ENCODE data around the gene NUP85.
"Not testable (repeated sequence)": the region's sequence is repeated elsewhere in the genome, so short reads cannot be mapped to it uniquely, and the experiment has no call there.

NUP85 gene

DNA sequence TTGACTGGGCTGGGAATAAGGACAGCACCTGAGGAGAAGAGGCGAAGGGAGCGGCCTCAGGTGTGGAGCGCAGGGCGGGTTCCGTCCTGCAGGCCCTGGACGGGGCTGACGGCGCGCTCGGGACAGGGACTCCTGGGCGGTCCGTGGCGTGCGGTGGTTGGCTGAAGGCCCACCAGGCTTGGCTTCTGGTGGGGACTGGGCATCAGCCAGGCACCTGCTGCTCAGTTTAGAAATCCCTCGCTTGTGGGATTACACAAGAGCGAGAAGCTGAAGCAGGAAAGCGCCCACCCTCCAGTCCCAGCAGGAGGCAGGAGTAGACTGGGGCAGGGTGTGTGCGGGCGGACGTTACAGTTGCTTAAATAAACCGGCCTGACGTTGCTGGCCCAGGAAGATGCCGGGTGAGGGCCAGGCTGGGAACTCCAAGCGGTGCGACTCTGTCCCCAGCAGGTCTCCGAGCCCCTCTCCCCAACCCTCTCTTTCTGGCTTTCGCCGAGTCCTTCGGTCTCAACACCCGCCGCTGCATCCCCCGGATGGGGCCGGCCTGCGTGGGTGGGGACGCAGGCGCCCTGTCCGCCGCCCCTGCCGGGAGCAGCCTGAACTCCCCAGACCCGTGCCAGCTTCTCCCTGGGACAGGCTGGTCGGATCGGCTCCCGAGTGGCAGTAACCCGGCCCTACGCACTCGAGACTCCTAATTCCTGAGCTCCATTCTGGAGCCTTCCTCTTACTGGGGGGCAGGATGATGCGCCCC is 64.9 kb downstream of the NUP85 start:
- DNase-seq, result peak; percentile 68

DNA sequence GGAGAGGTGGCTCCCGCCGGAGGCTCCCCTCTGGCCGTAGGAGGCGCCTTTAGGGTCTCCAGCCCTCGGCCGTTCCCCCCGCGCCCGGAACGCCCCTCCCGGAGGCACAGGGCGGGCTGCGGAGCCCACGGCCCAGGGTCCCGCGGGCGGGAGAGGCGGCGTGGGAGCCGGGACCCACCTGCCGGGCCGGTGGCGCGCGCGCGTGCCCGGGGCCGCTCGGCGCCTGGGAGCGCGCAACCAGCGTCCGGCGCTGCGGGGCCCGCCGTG is 65.4 kb downstream of the NUP85 start, which contains the start of gene MIF4GD:
MIF4GD (minus strand) TSS at position 266 of the 267 bp plus-strand sequence. CDS start 1,036 bp downstream, outside the sequence.
- no peak for DNase-seq

DNA sequence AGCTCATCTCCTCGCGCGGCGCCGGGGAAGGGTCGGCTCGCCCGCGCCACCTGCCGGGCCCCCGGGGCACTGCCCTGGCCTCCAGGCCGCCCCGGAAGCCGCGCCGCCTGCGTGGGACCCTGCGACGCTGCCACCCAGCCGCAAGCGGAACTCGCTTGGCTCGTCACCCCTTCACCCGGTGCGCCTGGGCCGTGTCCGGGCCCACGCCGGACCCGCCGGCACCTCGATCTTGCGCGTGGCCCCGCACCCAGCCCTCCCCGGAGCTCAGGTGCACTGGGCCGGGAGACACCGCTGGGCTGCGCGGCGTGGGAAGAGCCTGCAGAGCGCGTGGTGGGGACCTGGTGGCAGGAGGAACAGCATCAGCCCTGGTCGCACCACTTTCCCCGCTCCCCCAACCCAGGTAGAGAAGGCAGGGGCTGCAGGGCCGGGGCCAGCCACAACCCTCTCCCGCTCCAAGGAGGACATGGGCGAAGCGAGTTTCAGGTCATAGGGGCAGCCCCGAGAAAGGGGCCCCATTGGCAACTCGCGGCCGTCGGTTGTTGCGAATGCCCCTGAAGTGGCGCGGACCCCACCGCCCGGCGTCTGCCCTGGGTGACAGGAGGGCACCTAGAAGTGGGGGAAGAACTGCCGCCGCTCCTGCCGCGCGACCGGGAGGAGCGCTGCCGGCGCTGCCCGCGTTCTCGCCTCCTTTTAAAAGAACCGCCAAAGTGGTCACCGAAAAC is 65.9 kb downstream of the NUP85 start:
- peak; percentile 60 for DNase-seq

DNA sequence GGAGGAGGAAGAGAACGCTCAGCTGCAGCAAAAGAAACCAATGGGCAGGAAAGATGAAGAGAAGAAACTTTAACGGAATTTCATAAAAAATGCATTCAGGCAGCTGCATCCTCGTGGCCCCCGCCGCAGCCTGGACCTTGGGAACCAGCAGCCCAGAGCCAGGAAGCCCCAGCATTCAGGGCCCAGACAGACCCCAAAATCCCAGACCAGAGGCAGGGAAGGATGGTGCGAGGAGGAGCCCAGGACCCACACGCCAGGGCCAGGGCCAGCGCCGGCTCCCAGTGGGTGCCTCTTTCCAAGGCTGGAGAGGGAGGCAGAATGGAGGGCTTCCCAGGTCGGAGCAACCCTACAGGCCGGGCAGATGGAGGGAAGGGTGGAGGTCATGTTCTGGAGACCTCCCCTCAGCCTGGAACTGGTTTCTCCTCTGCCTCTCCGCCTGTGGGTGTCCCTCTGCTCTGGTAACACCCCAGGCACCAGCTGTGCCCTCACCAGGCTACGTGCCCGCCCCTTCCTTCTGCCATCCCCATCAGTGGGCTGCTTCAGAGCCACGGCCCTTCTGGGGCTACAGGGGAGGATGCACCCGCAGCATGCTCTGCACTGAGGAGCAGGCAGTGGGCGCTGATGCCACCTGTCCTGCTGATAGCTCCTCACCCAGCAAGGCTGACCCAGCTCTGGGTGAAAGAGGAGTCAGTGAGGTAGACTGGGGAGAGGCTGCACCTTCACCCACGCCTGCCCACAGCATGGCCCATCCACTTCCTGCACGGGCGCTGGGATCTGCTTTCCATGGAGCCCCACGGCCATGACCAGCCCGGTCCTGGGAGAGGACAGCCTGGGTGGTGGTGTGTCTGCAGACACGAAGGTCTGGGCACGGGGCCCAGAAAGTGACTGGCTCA is 66.7 kb downstream of the NUP85 start:
- DNase-seq, result no peak

DNA sequence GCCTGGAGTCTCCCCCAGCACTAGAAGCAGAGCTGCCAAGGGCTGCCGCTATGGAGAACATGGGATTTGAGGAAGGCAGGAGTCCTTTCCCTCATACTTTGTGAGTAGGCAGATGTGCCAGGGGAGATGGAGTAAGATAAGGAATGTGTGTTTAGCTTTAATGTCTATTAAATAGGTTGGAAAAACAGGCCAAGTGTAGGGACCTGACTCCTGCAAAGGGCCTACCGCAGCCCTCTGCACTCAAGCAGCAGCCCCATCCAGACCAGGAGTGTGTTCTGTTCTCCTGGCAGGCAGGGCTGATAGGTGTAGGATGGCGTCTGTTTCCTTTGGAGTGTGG is 67.3 kb downstream of the NUP85 start:
- DNase-seq, result no peak

DNA sequence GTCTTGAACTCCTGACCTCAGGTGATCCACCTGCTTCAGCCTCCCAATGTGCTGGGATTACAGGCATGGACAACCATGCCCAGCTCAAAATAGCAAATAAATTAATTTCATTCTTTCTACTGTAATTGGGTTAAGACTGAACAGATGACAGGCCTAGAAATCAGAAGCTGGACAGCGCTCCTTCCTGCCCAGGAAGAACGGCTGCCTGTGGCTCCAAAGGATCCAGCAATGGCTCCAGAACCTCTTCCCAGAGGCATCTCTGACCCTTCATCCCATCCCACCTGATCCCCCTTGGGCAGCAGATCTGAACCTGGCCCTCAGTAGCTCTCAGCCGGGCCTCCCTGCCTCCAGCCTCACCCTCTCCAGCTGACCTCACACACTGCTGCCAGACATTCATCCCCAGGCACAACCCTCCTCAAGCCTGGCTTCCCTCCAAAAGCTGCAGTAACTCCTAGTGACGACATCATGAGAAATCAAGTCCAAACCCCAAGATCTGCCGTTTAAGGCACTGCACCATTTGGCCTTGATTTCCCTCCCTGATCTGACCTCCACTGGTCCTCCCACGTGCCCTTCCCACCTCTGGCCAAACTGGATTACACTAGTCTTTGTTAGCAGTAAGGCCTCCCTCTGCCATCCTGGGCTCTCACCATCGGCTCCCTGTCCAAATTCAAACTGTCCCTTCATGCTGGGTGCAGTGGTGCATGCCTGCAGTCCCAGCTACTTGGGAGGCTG is 68.7 kb downstream of the NUP85 start:
- DNase-seq, result no peak

DNA sequence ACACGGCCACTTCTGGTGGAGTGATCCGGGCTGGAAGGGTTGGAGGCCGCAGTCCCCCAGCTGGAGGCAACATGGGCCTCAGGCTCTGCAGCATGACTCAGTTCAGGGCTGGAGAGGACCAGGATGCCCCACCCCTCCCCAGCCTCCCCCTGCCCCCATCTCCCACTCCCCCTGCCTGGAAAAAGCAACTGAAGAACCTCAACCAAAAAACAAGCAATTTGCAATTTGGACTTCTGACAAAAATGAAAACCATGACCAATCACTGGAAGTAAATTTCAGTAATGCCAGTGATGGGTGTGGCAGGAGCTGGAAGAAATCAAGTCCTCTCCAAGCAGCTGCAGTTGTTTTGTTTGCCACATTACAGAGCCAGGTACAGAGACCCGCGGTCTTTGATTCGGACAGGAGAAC is 72.2 kb downstream of the NUP85 start:
- no peak for DNase-seq

DNA sequence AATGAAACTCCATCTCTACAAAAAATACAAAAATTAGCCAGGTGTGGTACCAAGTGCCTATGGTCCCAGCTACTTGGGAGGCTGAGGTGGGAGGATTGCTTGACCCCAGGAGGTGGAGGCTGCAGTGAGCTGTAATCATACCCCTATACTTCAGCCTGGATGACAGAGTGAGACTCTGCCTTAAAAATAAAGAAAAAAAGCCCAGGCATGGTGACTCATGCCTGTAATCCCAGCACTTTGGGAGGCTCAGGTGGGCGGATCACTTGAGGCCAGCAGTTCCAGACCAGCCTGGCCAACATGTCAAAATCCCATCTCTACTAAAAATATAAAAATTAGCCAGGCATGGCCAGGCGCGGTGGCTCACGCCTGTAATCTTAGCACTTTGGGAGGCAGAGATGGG is 74.7 kb downstream of the NUP85 start:
- not testable (repeated sequence) for DNase-seq

DNA sequence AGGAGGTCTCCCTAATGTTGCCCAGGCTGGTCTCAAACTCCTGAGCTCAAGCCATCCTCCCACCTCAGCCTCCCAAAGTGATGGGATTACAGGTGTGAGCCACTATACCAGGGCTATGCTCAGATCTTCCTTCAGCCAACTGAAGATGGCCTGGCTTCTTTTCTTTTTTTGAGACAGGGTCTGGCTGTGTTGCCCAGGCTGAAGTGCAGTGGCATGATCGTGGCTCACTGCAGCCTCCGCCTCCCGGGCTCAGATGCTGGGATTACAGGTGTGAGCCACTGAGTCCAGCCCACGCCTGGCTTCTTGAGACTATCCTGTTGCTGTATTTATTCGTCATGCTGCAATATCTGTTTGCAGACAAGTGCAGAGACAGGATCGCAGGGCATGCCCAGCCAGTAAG is 79.6 kb downstream of the NUP85 start:
- DNase-seq, result no peak
